Astrocyte (in vitro differentiated cells and primary cell): Measurements from ENCODE around the gene MGMT. TPM values are rescaled to one million over a fixed set of nuclear protein-coding genes. Genes with fewer than 3 reads are reported as not detected.

Experiments
- DNase-seq: peaks from one replicate; pipeline ENCODE4 v3.0.0-alpha.2; 2010; ENCODE audit warnings: low read depth
- FAIRE-seq: peaks from 2 replicates; lab custom pipeline; 2011; peaks lifted over from hg19 to GRCh38; lab: Jason Lieb, UNC
- H2AFZ ChIP-seq: 2 replicates; pipeline ENCODE4 v1.6.0; 2012; ENCODE audit warnings: low read depth, low read length, inconsistent platforms
- H3K27ac ChIP-seq: 2 replicates; pipeline ENCODE4 v1.5.1; 2011; ENCODE audit warnings: low read depth, low read length, inconsistent platforms
- H3K27me3 ChIP-seq: 2 replicates; pipeline ENCODE4 v1.6.0; 2011; ENCODE audit warnings: low read length, inconsistent platforms; ENCODE audit not compliant: insufficient read depth
- H3K36me3 ChIP-seq: 2 replicates; pipeline ENCODE4 v1.5.1; 2011; ENCODE audit warnings: low read length, inconsistent platforms; ENCODE audit not compliant: insufficient read depth
- H3K4me1 ChIP-seq: 2 replicates; pipeline ENCODE4 v1.5.1; 2011; ENCODE audit warnings: low read length, inconsistent platforms; ENCODE audit not compliant: insufficient read depth
- H3K4me2 ChIP-seq: 2 replicates; pipeline ENCODE4 v1.6.0; 2012; ENCODE audit warnings: low read length, inconsistent platforms
- H3K4me3 ChIP-seq: 2 replicates; pipeline ENCODE4 v1.5.1; 2011; ENCODE audit warnings: low read depth, mild to moderate bottlenecking, low read length, inconsistent platforms; ENCODE audit not compliant: insufficient read depth
- H3K79me2 ChIP-seq: 2 replicates; pipeline ENCODE4 v1.6.0; 2012; ENCODE audit warnings: mild to moderate bottlenecking, low read length, inconsistent platforms; ENCODE audit not compliant: insufficient read depth
- H3K9ac ChIP-seq: 2 replicates; pipeline ENCODE4 v1.6.0; 2012; ENCODE audit warnings: mild to moderate bottlenecking, low read length, inconsistent platforms
- H3K9me3 ChIP-seq: 2 replicates; pipeline ENCODE4 v1.5.1; 2012; ENCODE audit warnings: low read depth, mild to moderate bottlenecking, low read length, inconsistent platforms; ENCODE audit not compliant: insufficient read depth
- H4K20me1 ChIP-seq: 2 replicates; pipeline ENCODE4 v1.6.0; 2012; ENCODE audit warnings: low read length, inconsistent platforms; ENCODE audit not compliant: insufficient read depth
- H3K27ac Mint-ChIP-seq: one replicate; pipeline ENCODE4 v1.8.0; 2021; ENCODE audit warnings: mild to moderate bottlenecking, mixed read lengths; ENCODE audit not compliant: unreplicated experiment
- H3K27me3 Mint-ChIP-seq: one replicate; pipeline ENCODE4 v1.8.0; 2021; ENCODE audit warnings: low read depth, mixed read lengths; ENCODE audit not compliant: unreplicated experiment
- H3K36me3 Mint-ChIP-seq: one replicate; pipeline ENCODE4 v1.8.0; 2021; ENCODE audit warnings: low read depth, mixed read lengths; ENCODE audit not compliant: unreplicated experiment
- H3K4me1 Mint-ChIP-seq: one replicate; pipeline ENCODE4 v1.8.0; 2021; ENCODE audit warnings: low read depth, mixed read lengths; ENCODE audit not compliant: unreplicated experiment
- H3K4me3 Mint-ChIP-seq: one replicate; pipeline ENCODE4 v1.8.0; 2021; ENCODE audit warnings: mild to moderate bottlenecking, moderate library complexity, mixed read lengths; ENCODE audit not compliant: unreplicated experiment
- H3K9me3 Mint-ChIP-seq: one replicate; pipeline ENCODE4 v1.8.0; 2021; ENCODE audit warnings: mild to moderate bottlenecking, mixed read lengths; ENCODE audit not compliant: unreplicated experiment
- CTCF ChIP-seq: IDR thresholded peaks from 2 replicates; pipeline ENCODE4 v1.5.1; 2011; ENCODE audit warnings: low read depth, mild to moderate bottlenecking, inconsistent platforms, low read length, moderate library complexity; ENCODE audit not compliant: insufficient read depth
- EZH2 ChIP-seq: IDR thresholded peaks from 2 replicates; pipeline ENCODE4 v1.6.1; 2012; ENCODE audit warnings: mild to moderate bottlenecking, low read length, inconsistent platforms; ENCODE audit not compliant: insufficient read depth
- total RNA-seq: library from RNA; stranded (reverse); gene quantifications from 2 replicates; pipeline ENCODE4 v1.2.1, GENCODE V29; 2021

MGMT gene
- total RNA-seq, 1 donor from 2014 or later = 9.5 TPM

- Mint-ChIP-seq H3K36me3 (no peaks in the 10 kb centered on the region), H3K27ac (no peak overlapping the region), H3K4me3 (no peak overlapping the region)
Observed at GRCh38 chr10:129627442-129627841, 160.4 kb downstream of the MGMT start.

DNA sequence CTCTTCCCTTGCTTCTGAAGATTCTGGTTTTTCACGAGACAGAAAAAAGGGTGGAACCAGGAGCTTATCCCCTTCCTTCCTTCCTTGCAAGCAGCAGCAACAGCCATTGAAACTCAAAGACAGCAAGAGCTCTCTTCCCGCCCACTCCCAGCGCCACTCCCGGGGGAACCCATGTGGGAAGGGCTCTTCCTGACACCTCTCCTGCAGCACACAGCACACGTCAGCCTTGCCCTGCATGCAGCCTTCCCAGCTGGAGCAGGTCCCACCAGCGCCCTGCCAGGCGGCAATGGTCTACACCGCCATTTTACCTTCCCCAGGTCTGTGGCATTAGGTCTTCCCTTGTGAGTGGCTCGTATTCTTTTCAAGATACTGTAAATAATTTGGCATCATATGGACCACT, 161.8 kb downstream of the MGMT start:
- TF ChIP-seq EZH2 (no peak), CTCF (no peak)
- Histone ChIP-seq H3K79me2 (no peaks in the 10 kb centered on the region), H2AFZ (no peak overlapping the region), H3K4me1 (no peaks in the 10 kb centered on the region), H3K4me2 (no peak overlapping the region), H3K36me3 (no peaks in the 10 kb centered on the region), H3K27ac (no peak overlapping the region), H3K9ac (no peak overlapping the region), H3K4me3 (no peak overlapping the region), H3K27me3 (no peaks in the 10 kb centered on the region), H3K9me3 (no peaks in the 10 kb centered on the region), H4K20me1 (no peaks in the 10 kb centered on the region)
- Mint-ChIP-seq H3K4me1 (peaks cover 3% of the 10 kb centered on the region), H3K27ac (no peak overlapping the region), H3K36me3 (no peaks in the 10 kb centered on the region), H3K4me3 (no peak overlapping the region), H3K9me3 (no peaks in the 10 kb centered on the region), H3K27me3 (no peaks in the 10 kb centered on the region)
- FAIRE-seq (no peak), DNase-seq (no peak)

More at GRCh38 chr10:129627442-129627841, 160.4 kb downstream of the MGMT start:
- no peak for FAIRE-seq
- TF ChIP-seq CTCF (no peak), EZH2 (no peak)
- no peaks in the 10 kb centered on the region for H3K9me3 ChIP-seq
- no peaks in the 10 kb centered on the region for H3K79me2 ChIP-seq
- Mint-ChIP-seq H3K9me3 (no peaks in the 10 kb centered on the region), H3K4me1 (peaks cover 10% of the 10 kb centered on the region), H3K27me3 (no peaks in the 10 kb centered on the region)
- H3K27me3 ChIP-seq = no peaks in the 10 kb centered on the region
- no peak overlapping the region for H3K27ac ChIP-seq
- no peak for DNase-seq
- no peak overlapping the region for H3K9ac ChIP-seq
- no peak overlapping the region for H3K4me3 ChIP-seq
- H3K4me2 ChIP-seq = peak overlapping the region; percentile 15
- no peak overlapping the region for H2AFZ ChIP-seq
- H3K4me1 ChIP-seq = no peaks in the 10 kb centered on the region
- H3K36me3 ChIP-seq = no peaks in the 10 kb centered on the region
- H4K20me1 ChIP-seq = no peaks in the 10 kb centered on the region

DNA sequence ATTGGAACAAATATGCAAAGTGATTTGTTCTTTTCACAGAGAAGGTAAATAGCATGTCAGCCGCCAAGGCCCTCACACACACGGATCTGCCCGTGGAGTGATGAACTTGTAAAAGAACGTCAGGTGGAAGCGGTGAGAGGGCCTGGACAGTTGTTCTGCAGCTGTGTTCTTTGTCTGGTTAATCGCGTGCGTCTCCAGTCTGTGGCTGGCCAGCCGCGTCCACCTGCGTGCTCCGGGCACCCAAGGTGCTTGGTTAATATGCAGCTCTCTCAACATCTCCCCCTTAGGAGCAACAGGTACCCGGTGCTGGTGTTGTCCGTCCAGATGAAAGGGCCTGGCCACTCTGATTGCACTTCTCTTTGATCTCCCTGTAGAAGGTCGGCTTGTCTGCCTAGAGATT, 162.9 kb downstream of the MGMT start:
- no peak overlapping the region for H3K4me3 ChIP-seq
- no peak overlapping the region for H3K9ac ChIP-seq
- FAIRE-seq (no peak), DNase-seq (no peak)
- H3K4me1 ChIP-seq = no peaks in the 10 kb centered on the region
- Mint-ChIP-seq H3K9me3 (peaks cover 5% of the 10 kb centered on the region), H3K27ac (no peak overlapping the region), H3K4me1 (peaks cover 3% of the 10 kb centered on the region), H3K27me3 (no peaks in the 10 kb centered on the region), H3K4me3 (no peak overlapping the region), H3K36me3 (no peaks in the 10 kb centered on the region)
- H3K36me3 ChIP-seq = no peaks in the 10 kb centered on the region
- no peaks in the 10 kb centered on the region for H4K20me1 ChIP-seq
- no peak overlapping the region for H2AFZ ChIP-seq
- TF ChIP-seq EZH2 = no peak
- no peak for TF ChIP-seq CTCF
- H3K4me2 ChIP-seq = no peak overlapping the region
- H3K79me2 ChIP-seq = no peaks in the 10 kb centered on the region
- no peaks in the 10 kb centered on the region for H3K27me3 ChIP-seq
- H3K27ac ChIP-seq = no peak overlapping the region
- H3K9me3 ChIP-seq = no peaks in the 10 kb centered on the region
